Astrocyte of the cerebellum (primary cell): ENCODE results near the gene STAP2.

Experiments used
- DNase-seq: peaks from one replicate; pipeline ENCODE4 v3.0.0-alpha.2; 2011; ENCODE audit warnings: low read depth
- H3K4me3 ChIP-seq: 2 replicates; pipeline ENCODE4 v1.5.1; 2011; ENCODE audit warnings: mild to moderate bottlenecking, low read depth, low read length, moderate library complexity
- in situ Hi-C: cut with HindIII; loops from 2 replicates; pipeline ENCODE4 v1.10.0; 2017; ENCODE audit warnings: low sequenced_read_pairs
- TF ChIP-seq, protein P1 (sequence below): IDR thresholded peaks from 2 replicates; pipeline ENCODE4 v1.5.1; 2012; ENCODE audit warnings: low read length, low read depth, moderate library complexity, mild to moderate bottlenecking; ENCODE audit errors: missing control alignments

Gene STAP2

GRCh38 chr19:4369888-4370260, 31.2 kb upstream of the STAP2 start:
- DNase-seq: no peak
- no peak overlapping the region for H3K4me3 ChIP-seq
- in situ Hi-C loops: loop anchor here (5.0 kb wide), 1 partner anchor 47 kb away; no protein-coding TSS in a partner anchor
- TF ChIP-seq, protein P1, sequence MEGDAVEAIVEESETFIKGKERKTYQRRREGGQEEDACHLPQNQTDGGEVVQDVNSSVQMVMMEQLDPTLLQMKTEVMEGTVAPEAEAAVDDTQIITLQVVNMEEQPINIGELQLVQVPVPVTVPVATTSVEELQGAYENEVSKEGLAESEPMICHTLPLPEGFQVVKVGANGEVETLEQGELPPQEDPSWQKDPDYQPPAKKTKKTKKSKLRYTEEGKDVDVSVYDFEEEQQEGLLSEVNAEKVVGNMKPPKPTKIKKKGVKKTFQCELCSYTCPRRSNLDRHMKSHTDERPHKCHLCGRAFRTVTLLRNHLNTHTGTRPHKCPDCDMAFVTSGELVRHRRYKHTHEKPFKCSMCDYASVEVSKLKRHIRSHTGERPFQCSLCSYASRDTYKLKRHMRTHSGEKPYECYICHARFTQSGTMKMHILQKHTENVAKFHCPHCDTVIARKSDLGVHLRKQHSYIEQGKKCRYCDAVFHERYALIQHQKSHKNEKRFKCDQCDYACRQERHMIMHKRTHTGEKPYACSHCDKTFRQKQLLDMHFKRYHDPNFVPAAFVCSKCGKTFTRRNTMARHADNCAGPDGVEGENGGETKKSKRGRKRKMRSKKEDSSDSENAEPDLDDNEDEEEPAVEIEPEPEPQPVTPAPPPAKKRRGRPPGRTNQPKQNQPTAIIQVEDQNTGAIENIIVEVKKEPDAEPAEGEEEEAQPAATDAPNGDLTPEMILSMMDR: peak; percentile 31

- in situ Hi-C loops: loop anchor here (5.0 kb wide), 1 partner anchor 48 kb away; no protein-coding TSS in a partner anchor
- no peak for DNase-seq
- H3K4me3 ChIP-seq: no peak overlapping the region
- TF ChIP-seq, protein P1: no peak
Observed at GRCh38 chr19:4369109-4369887, 30.7 kb upstream of the STAP2 start.

GRCh38 chr19:4368128-4368820, 29.6 kb upstream of the STAP2 start:
- in situ Hi-C loops: loop anchor here (5.0 kb wide), 1 partner anchor 49 kb away; no protein-coding TSS in a partner anchor
- H3K4me3 ChIP-seq: no peak overlapping the region
- no peak for DNase-seq
- TF ChIP-seq, protein P1: no peak

GRCh38 chr19:4367781-4368127, 29.1 kb upstream of the STAP2 start:
- DNase-seq: no peak
- TF ChIP-seq, protein P1: no peak
- H3K4me3 ChIP-seq: no peak overlapping the region
- in situ Hi-C loops: loop anchor here (5.0 kb wide), 1 partner anchor 50 kb away; no protein-coding TSS in a partner anchor

GRCh38 chr19:4367336-4367723, 28.7 kb upstream of the STAP2 start:
- no peak for DNase-seq
- TF ChIP-seq, protein P1: no peak
- no peak overlapping the region for H3K4me3 ChIP-seq
- in situ Hi-C loops: loop anchor here (5.0 kb wide), 1 partner anchor 50 kb away; no protein-coding TSS in a partner anchor

DNA sequence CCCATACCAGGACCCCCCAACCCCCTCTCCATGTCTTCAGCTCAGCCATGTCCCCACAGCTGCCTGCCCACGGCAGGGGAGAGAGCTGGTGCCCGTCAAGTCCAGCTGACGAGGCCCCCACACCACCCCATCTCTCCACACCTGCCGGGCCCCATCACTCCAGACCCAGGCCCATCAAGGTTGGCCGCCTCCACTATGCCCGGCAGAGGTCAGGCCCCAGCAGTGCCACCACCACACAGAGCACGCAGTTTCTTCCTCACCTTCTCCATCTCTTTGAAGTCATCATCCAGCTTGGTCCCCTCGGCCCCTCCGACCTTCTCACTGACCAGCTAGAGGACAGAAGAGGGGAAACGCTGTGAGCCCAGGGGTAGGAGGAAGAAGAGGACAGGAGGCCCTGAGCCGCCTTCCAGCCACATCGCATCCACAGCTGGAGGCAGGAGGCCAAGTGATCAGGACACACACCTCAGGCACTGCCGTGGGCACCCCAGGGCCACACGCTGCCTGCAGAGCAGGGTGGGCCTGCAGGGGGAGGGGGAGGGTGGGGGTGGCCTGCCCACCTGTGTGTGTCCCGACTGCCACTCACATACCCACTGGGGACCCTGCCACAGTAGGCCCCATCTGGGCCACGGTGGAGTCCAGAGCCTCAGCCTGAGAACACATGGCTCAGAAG, 28.2 kb upstream of the STAP2 start:
- no peak overlapping the region for H3K4me3 ChIP-seq
- in situ Hi-C loops: loop anchor here (5.0 kb wide), 1 partner anchor 50 kb away; no protein-coding TSS in a partner anchor
- TF ChIP-seq, protein P1: no peak
- no peak for DNase-seq
